IMR-90 (cell line): ENCODE data around the gene KCTD16. TPM values are rescaled to one million over a fixed set of nuclear protein-coding genes. Genes with fewer than 3 reads are reported as not detected.

Experiments
- ATAC-seq: fragments of 200-7000 bp; cut with Tn5 transposase; 2 replicates; pipeline ENCODE4 v1.9.1; 2020; ENCODE audit warnings: low read depth, mild to moderate bottlenecking, moderate library complexity
- BruUV-seq: library from RNA; stranded (reverse); fragments of 400-500 nt; replicated peaks from 2 replicates; lab custom pipeline; 2021; lab: Mats Ljungman, UMichigan
- CTCF ChIA-PET: fragments of 300-600 bp; formaldehyde crosslinking; extraction: SDS; loops from one replicate; lab custom pipeline; 2021; ENCODE audit warnings: antibody characterized with exemption; lab: Yijun Ruan, JAX
- POLR2A ChIA-PET: fragments of 300-600 bp; sonication (Branson Sonifier 250); formaldehyde crosslinking; loops from one replicate; lab custom pipeline; 2022; ENCODE audit warnings: antibody characterized with exemption; ENCODE audit not compliant: unreplicated experiment; lab: Charles Lee
- DNase-seq: peaks from one replicate; pipeline ENCODE4 v3.0.0; 2013
- H2AFZ ChIP-seq: replicated peaks from 2 replicates; pipeline ENCODE3; 2013; ENCODE audit warnings: low read length, mild to moderate bottlenecking; ENCODE audit not compliant: poor library complexity
- H2AK5ac ChIP-seq: 2 replicates; pipeline ENCODE4 v1.6.1; 2013; ENCODE audit warnings: low read depth, low read length, inconsistent platforms
- H2AK9ac ChIP-seq: replicated peaks from 2 replicates; pipeline ENCODE3; 2013; ENCODE audit warnings: mild to moderate bottlenecking, low read depth, low read length, moderate library complexity; ENCODE audit not compliant: poor library complexity
- H2BK120ac ChIP-seq: 2 replicates; pipeline ENCODE4 v1.6.1; 2013; ENCODE audit warnings: low read depth, low read length, inconsistent platforms
- H2BK15ac ChIP-seq: 3 replicates; pipeline ENCODE4 v1.6.1; 2013; ENCODE audit warnings: low read depth, low read length, inconsistent platforms
- H2BK20ac ChIP-seq: 2 replicates; pipeline ENCODE4 v1.6.1; 2013; ENCODE audit warnings: low read depth, mild to moderate bottlenecking, inconsistent platforms, low read length, moderate library complexity
- H2BK5ac ChIP-seq: 2 replicates; pipeline ENCODE4 v1.6.1; 2013; ENCODE audit warnings: mild to moderate bottlenecking, low read depth, low read length, inconsistent platforms; ENCODE audit not compliant: poor library complexity, severe bottlenecking
- H3K14ac ChIP-seq: replicated peaks from 2 replicates; pipeline ENCODE4 v1.6.1; 2013; ENCODE audit warnings: low read depth, low read length, inconsistent platforms
- H3K18ac ChIP-seq: 2 replicates; pipeline ENCODE4 v1.6.1; 2013; ENCODE audit warnings: low read depth, low read length, control low read depth
- H3K23ac ChIP-seq: 2 replicates; pipeline ENCODE4 v1.6.1; 2013; ENCODE audit warnings: low read depth, low read length, inconsistent platforms
- H3K27ac ChIP-seq: 2 replicates; pipeline ENCODE4 v1.5.1; 2013; ENCODE audit warnings: mild to moderate bottlenecking, control low read depth, low read length; ENCODE audit not compliant: insufficient read depth
- H3K27me3 ChIP-seq: 2 replicates; pipeline ENCODE4 v1.6.1; 2013; ENCODE audit warnings: low read length; ENCODE audit not compliant: control insufficient read depth, insufficient read depth
- H3K36me3 ChIP-seq: 2 replicates; pipeline ENCODE4 v1.6.1; 2013; ENCODE audit warnings: low read length, mixed read lengths; ENCODE audit not compliant: control insufficient read depth, insufficient read depth
- H3K4ac ChIP-seq: 2 replicates; pipeline ENCODE4 v1.6.1; 2013; ENCODE audit warnings: low read depth, low read length, inconsistent platforms
- H3K4me1 ChIP-seq: 2 replicates; pipeline ENCODE4 v1.6.1; 2013; ENCODE audit warnings: low read length, mixed read lengths; ENCODE audit not compliant: control insufficient read depth, insufficient read depth
- H3K4me2 ChIP-seq: 2 replicates; pipeline ENCODE4 v1.6.1; 2013; ENCODE audit warnings: low read depth, mild to moderate bottlenecking, control low read depth, low read length, moderate library complexity
- H3K4me3 ChIP-seq: 2 replicates; pipeline ENCODE4 v1.5.1; 2013; ENCODE audit warnings: low read depth, mild to moderate bottlenecking, control low read depth, low read length, moderate library complexity; ENCODE audit not compliant: insufficient read depth
- H3K56ac ChIP-seq: 2 replicates; pipeline ENCODE4 v1.6.1; 2013; ENCODE audit warnings: low read length, inconsistent platforms; ENCODE audit not compliant: insufficient read depth; ENCODE audit errors: extremely low read depth
- H3K79me1 ChIP-seq, 2 experiments: 2 replicates each; pipeline ENCODE4 v1.6.1; 2013; ENCODE audit warnings: low read length in 2 of 2, inconsistent platforms in 1 of 2, low read depth in 1 of 2
- H3K9ac ChIP-seq: 2 replicates; pipeline ENCODE4 v1.6.1; 2013; ENCODE audit warnings: low read depth, low read length, control low read depth
- H3K9me1 ChIP-seq: 2 replicates; pipeline ENCODE4 v1.6.1; 2013; ENCODE audit warnings: low read length, inconsistent platforms; ENCODE audit not compliant: insufficient read depth
- H3K9me3 ChIP-seq: 2 replicates; pipeline ENCODE4 v1.6.1; 2013; ENCODE audit warnings: low read length; ENCODE audit not compliant: control insufficient read depth, insufficient read depth
- H4K20me1 ChIP-seq: 2 replicates; pipeline ENCODE4 v1.6.1; 2013; ENCODE audit warnings: low read length, inconsistent platforms; ENCODE audit not compliant: insufficient read depth
- H4K5ac ChIP-seq: 2 replicates; pipeline ENCODE4 v1.6.1; 2013; ENCODE audit warnings: mild to moderate bottlenecking, low read depth, low read length, control low read depth
- H4K8ac ChIP-seq, 2 experiments: 2 replicates each; pipeline ENCODE4 v1.6.1; 2013; ENCODE audit warnings: low read depth in 2 of 2, low read length in 2 of 2, control low read depth in 1 of 2, inconsistent platforms in 1 of 2
- H4K91ac ChIP-seq: 2 replicates; pipeline ENCODE4 v1.6.1; 2013; ENCODE audit warnings: low read depth, low read length, inconsistent platforms; ENCODE audit not compliant: insufficient read depth
- BHLHE40 ChIP-seq: fragments of 150-350 bp; IDR thresholded peaks from 2 replicates; pipeline ENCODE4 v1.6.1; 2016; ENCODE audit warnings: mild to moderate bottlenecking, low read depth, low read length
- CEBPB ChIP-seq: IDR thresholded peaks from 2 replicates; pipeline ENCODE4 v1.6.1; 2012; ENCODE audit warnings: low read depth, low read length, improper control_type of control experiment
- CHD1 ChIP-seq: IDR thresholded peaks from 2 replicates; pipeline ENCODE4 v1.6.1; 2012; ENCODE audit warnings: low read depth, low read length, improper control_type of control experiment
- CTCF ChIP-seq: conservative IDR thresholded peaks from 2 replicates; pipeline ENCODE4 v1.5.1; 2012; ENCODE audit warnings: mild to moderate bottlenecking, low read depth, low read length, improper control_type of control experiment
- FOS ChIP-seq: fragments of 150-350 bp; IDR thresholded peaks from 2 replicates; pipeline ENCODE4 v1.6.1; 2016; ENCODE audit warnings: low read depth, low read length
- MAFK ChIP-seq: IDR thresholded peaks from 2 replicates; pipeline ENCODE4 v1.6.1; 2012; ENCODE audit warnings: low read depth, low read length, improper control_type of control experiment
- MAZ ChIP-seq: IDR thresholded peaks from 2 replicates; pipeline ENCODE4 v1.6.1; 2012; ENCODE audit warnings: low read depth, mild to moderate bottlenecking, low read length, improper control_type of control experiment, moderate library complexity, borderline replicate concordance
- MXI1 ChIP-seq: IDR thresholded peaks from 2 replicates; pipeline ENCODE4 v1.6.1; 2012; ENCODE audit warnings: low read depth, mild to moderate bottlenecking, low read length, moderate library complexity, borderline replicate concordance
- NFE2L2 ChIP-seq: fragments of 150-350 bp; IDR thresholded peaks from 2 replicates; pipeline ENCODE4 v1.6.1; 2016; ENCODE audit warnings: low read depth, mild to moderate bottlenecking, low read length
- POLR2A ChIP-seq: IDR thresholded peaks from 2 replicates; pipeline ENCODE4 v1.6.1; 2012; ENCODE audit warnings: mild to moderate bottlenecking, low read depth, low read length
- RAD21 ChIP-seq: IDR thresholded peaks from 2 replicates; pipeline ENCODE4 v1.6.1; 2012; ENCODE audit warnings: low read length, improper control_type of control experiment
- RCOR1 ChIP-seq: IDR thresholded peaks from 2 replicates; pipeline ENCODE4 v1.6.1; 2012; ENCODE audit warnings: mild to moderate bottlenecking, low read length, improper control_type of control experiment; ENCODE audit not compliant: insufficient replicate concordance
- RFX5 ChIP-seq: IDR thresholded peaks from 2 replicates; pipeline ENCODE4 v1.8.0; 2012; ENCODE audit warnings: low read depth, mild to moderate bottlenecking, low read length, moderate library complexity
- SMC3 ChIP-seq: fragments of 150-350 bp; IDR thresholded peaks from 2 replicates; pipeline ENCODE4 v1.6.1; 2016; ENCODE audit warnings: low read depth, mild to moderate bottlenecking, antibody characterized with exemption, low read length, moderate library complexity
- WGBS, 2 experiments: methylation state at CpG; one replicate each; pipeline versions ENCODE4 v1.1.5 to v1.1.7; 2013; ENCODE audit warnings: missing lambda C conversion rate in 2 of 2; ENCODE audit not compliant: insufficient read length in 1 of 2; ENCODE audit errors: extremely low coverage in 2 of 2; 5-methylcytosine and 5-hydroxymethylcytosine counted together
- dilution Hi-C: fragments of 300-500 bp; cut with HindIII; formaldehyde crosslinking; loops from one replicate; pipeline ENCODE4 v1.14.3; 2018; ENCODE audit warnings: low sequenced_read_pairs; ENCODE audit not compliant: unreplicated experiment
- in situ Hi-C: fragments of 300-500 bp; cut with MboI; formaldehyde crosslinking; loops from 3 replicates; pipeline ENCODE4 v1.14.3; 2019; ENCODE audit warnings: low sequenced_read_pairs, inconsistent platforms, mixed read lengths
- intact Hi-C: fragments of 100-400 bp; cut with micrococcal nuclease; formaldehyde crosslinking; loops from 2 replicates; pipeline ENCODE4 v1.10.0; 2022
- polyA plus RNA-seq, 3 experiments: library from polyadenylated mRNA; depleted of rRNA; stranded (reverse); fragments of >200 nt; gene quantifications; 2 replicates each; pipeline ENCODE4 v1.2.3, GENCODE V29; 2012; ENCODE audit warnings: low replicate concordance in 1 of 3
- total RNA-seq: library from RNA; depleted of rRNA; stranded (reverse); fragments of >200 nt; gene quantifications from 2 replicates; pipeline ENCODE4 v1.2.3, GENCODE V29; 2012
- TF ChIP-seq, protein P1 (sequence below): fragments of 150-350 bp; IDR thresholded peaks from 2 replicates; pipeline ENCODE4 v1.6.1; 2016; ENCODE audit warnings: low read depth, mild to moderate bottlenecking, low read length, moderate library complexity, borderline replicate concordance
- TF ChIP-seq, protein P2 (sequence below): fragments of 150-350 bp; IDR thresholded peaks from 2 replicates; pipeline ENCODE4 v1.6.1; 2017; ENCODE audit warnings: mild to moderate bottlenecking, antibody characterized with exemption, low read length, low read depth

KCTD16 gene
- total and polyA plus RNA-seq, 2 of the 4 experiments (the other 2 are of a cell fraction) = 0.43 to 1.1 TPM

DNA sequence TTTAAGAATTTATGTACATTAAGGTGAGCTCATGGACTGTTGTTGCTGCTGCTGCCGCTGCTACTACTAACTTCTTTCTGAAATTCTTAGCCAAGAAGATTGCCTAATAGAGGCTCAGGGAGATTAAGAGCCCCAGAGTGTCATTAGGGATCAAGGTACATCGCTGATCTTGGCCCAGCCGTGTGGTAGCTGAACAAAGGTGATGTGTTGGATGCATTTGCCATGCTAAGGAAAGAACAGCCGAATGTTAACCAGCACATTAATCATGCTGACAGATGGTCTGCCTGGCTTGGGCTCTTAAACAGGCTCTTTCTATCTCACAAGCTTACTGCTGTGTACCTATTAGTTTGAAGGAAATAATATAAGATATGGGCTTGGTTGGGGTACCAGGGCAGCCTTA lies 137.1 kb downstream of the KCTD16 start:
- H2AK5ac ChIP-seq = no peak overlapping the region
- WGBS, 2 experiments = no CpG with 5 or more reads among the region's 4 CpGs
- no peak for DNase-seq

More for the DNA sequence above, 137.1 kb downstream of the KCTD16 start:
- Histone ChIP-seq H3K9me1 (no peaks in the 10 kb centered on the region), H2AFZ (no peak overlapping the region), H2BK5ac (no peak overlapping the region), H3K4me1 (no peaks in the 10 kb centered on the region), H4K8ac (no peak overlapping the region), H3K23ac (no peak overlapping the region), H2BK20ac (no peak overlapping the region), H3K4ac (no peak overlapping the region), H2BK15ac (no peak overlapping the region), H3K27me3 (no peaks in the 10 kb centered on the region; the same call in 1 of the 2 replicates), H3K18ac (no peak overlapping the region), H3K79me1 (no peaks in the 10 kb centered on the region), H3K27ac (no peak overlapping the region), H4K5ac (no peak overlapping the region), H3K36me3 (no peaks in the 10 kb centered on the region), H3K9ac (no peak overlapping the region), H3K4me3 (no peak overlapping the region), H3K56ac (no peak overlapping the region), H4K20me1 (no peaks in the 10 kb centered on the region), H2AK9ac (no peak overlapping the region), H3K14ac (no peak overlapping the region), H3K4me2 (no peak overlapping the region), H2BK120ac (no peak overlapping the region), H4K91ac (no peak overlapping the region), H3K9me3 (no peaks in the 10 kb centered on the region)
- CTCF ChIA-PET = interaction anchor here (0.8 kb wide), 1 partner anchor 23 kb away, joined by 3 read pairs; no protein-coding TSS in a partner anchor
- dilution Hi-C loops (no loop called here), in situ Hi-C loops (no loop called here), intact Hi-C loops (no loop called here)
- ATAC-seq = no peak
- TF ChIP-seq MAFK (no peak), BHLHE40 (no peak), CEBPB (no peak), SMC3 (no peak), FOS (no peak), CTCF (no peak), RCOR1 (no peak), MXI1 (no peak), MAZ (no peak), RFX5 (no peak), CHD1 (no peak), NFE2L2 (no peak), RAD21 (no peak), POLR2A (no peak)
- TF ChIP-seq, protein P1, sequence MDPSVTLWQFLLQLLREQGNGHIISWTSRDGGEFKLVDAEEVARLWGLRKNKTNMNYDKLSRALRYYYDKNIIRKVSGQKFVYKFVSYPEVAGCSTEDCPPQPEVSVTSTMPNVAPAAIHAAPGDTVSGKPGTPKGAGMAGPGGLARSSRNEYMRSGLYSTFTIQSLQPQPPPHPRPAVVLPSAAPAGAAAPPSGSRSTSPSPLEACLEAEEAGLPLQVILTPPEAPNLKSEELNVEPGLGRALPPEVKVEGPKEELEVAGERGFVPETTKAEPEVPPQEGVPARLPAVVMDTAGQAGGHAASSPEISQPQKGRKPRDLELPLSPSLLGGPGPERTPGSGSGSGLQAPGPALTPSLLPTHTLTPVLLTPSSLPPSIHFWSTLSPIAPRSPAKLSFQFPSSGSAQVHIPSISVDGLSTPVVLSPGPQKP = no peak
- TF ChIP-seq, protein P2, sequence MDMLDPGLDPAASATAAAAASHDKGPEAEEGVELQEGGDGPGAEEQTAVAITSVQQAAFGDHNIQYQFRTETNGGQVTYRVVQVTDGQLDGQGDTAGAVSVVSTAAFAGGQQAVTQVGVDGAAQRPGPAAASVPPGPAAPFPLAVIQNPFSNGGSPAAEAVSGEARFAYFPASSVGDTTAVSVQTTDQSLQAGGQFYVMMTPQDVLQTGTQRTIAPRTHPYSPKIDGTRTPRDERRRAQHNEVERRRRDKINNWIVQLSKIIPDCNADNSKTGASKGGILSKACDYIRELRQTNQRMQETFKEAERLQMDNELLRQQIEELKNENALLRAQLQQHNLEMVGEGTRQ = no peak
- POLR2A ChIA-PET = interaction anchor here (0.6 kb wide), 1 partner anchor 21 kb away, joined by 5 read pairs; no protein-coding TSS in a partner anchor
- BruUV-seq = no TSS peak
